ENCODE data around the gene CNTFR.

CNTFR gene

GRCh38 chr9:34585946-34586669, 3.4 kb downstream of the CNTFR start:
- no peak overlapping the region for H3K4me3 ChIP-seq (ENCODE audit: low read depth, low read length)
- TF ChIP-seq CTCF (IDR thresholded peaks at IDR 0.05; ENCODE audit: control insufficient read depth, extremely low read depth, insufficient read depth): no peak
- no peak for DNase-seq (ENCODE audit: low read depth)

- TF ChIP-seq CTCF (IDR thresholded peaks at IDR 0.05; ENCODE audit: control insufficient read depth, extremely low read depth, insufficient read depth): no peak
- H3K4me3 ChIP-seq (ENCODE audit: low read depth, low read length): no peak overlapping the region
- no peak for DNase-seq (ENCODE audit: low read depth)
Observed at GRCh38 chr9:34584970-34585369, 4.6 kb downstream of the CNTFR start.

GRCh38 chr9:34582787-34583186, 6.7 kb downstream of the CNTFR start:
- no peak for TF ChIP-seq CTCF (IDR thresholded peaks at IDR 0.05; ENCODE audit: control insufficient read depth, extremely low read depth, insufficient read depth)
- H3K4me3 ChIP-seq (ENCODE audit: low read depth, low read length): no peak overlapping the region
- no peak for DNase-seq (ENCODE audit: low read depth)

- no peak for TF ChIP-seq CTCF (IDR thresholded peaks at IDR 0.05; ENCODE audit: control insufficient read depth, extremely low read depth, insufficient read depth)
- no peak overlapping the region for H3K4me3 ChIP-seq (ENCODE audit: low read depth, low read length)
- no peak for DNase-seq (ENCODE audit: low read depth)
Observed at GRCh38 chr9:34581318-34581717, 8.2 kb downstream of the CNTFR start.

GRCh38 chr9:34580358-34580757, 9.2 kb downstream of the CNTFR start:
- no peak for DNase-seq (ENCODE audit: low read depth)
- no peak for TF ChIP-seq CTCF (IDR thresholded peaks at IDR 0.05; ENCODE audit: control insufficient read depth, extremely low read depth, insufficient read depth)

DNA sequence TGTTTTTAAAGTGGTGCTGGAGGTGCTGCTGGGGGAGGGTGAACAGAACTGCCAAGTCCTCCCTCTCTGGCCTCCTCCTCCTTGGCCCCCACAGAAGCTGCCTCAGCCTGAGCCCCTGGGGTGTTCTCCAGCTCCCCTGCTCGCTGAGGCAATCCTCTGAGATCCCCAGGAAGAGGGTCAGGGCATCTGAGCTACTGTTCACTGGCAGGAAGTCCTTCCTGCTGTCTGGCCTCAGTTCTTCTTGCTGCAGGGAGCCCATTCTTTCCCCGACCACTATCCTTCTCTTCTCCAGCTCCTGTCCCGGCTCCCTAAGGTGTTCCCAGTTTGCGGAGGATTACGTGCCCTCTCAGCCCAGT, 9.7 kb downstream of the CNTFR start:
- no peak for TF ChIP-seq CTCF (IDR thresholded peaks at IDR 0.05; ENCODE audit: control insufficient read depth, extremely low read depth, insufficient read depth)
- no peak for DNase-seq (ENCODE audit: low read depth)
- H3K4me3 ChIP-seq (ENCODE audit: low read depth, low read length): no peak overlapping the region

More at GRCh38 chr9:34580358-34580757, 9.2 kb downstream of the CNTFR start:
- H3K4me3 ChIP-seq (ENCODE audit: low read depth, low read length): no peak overlapping the region

Data from LNCaP clone FGC (cell line).